NCI-H146 treated with DMSO at 0.1 percent for 48 hours (cell line): ENCODE results near the gene SPC25.

Experiments used
- DNase-seq: peaks from one replicate; lab custom pipeline; 2025; ENCODE audit not compliant: unreplicated experiment; lab: John Stamatoyannopoulos, UW

SPC25 gene

DNA sequence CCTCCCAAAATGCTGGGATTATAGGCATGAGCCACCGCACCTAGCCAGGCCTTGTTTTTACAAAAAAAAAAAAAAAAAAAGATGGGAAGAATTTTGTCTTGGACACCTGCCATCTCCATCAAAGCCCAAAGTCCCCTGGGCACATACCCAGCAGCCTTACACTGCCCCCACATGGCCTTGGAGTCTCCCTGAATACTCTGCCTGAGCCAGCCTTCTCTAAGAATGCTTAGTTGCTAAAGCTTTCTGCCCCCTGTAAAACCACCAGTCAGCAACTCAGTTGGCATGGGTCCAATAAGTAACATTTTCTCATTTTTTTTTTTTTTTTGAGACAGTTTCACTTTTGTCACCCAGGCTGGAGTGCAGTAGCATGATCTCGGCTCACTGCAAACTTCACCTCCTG lies 40.6 kb downstream of the SPC25 start:
- DNase-seq, result no peak

DNA sequence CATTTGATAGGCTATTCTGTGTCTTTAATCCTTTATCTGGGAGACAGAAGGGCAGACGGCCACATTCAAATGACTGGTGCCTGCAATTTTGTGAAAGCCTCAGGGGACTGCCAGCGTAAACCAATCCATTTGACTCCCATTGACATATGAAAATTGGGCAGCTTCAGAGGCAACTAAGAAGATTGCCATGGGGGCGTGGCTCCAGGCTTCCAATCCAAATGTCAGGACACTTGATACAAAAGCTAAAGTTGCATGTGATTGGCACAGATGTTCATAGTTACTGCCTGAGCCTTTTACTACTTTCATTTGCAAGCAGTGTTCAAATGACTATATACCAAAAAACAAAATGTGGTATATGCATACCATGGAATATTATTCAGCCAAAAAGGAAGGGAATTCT lies 42.0 kb downstream of the SPC25 start:
- DNase-seq, result no peak

DNA sequence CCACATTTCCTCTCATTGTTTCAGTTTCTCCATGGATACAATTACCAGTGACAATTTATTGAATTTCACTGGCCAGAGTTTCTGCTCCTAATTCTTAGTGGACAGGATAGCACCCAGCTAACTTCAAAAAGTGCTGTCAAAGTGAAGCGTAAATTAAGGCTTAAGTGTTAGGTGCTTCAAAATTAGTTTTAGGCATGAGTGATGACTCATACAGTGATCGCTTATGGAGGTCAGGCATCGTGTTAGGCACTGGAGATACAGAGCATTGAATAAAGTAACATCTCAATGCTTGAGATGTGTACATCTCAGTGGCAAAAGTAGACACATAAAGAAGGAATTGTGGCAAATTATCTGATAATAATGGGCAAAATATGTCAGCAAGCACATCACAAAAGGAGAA lies 47.0 kb downstream of the SPC25 start:
- no peak for DNase-seq

- DNase-seq, result no peak
Measured at GRCh38 chr2:168841445-168841844, 48.8 kb downstream of the SPC25 start.

- DNase-seq, result no peak
Measured at GRCh38 chr2:168835969-168836368, 54.3 kb downstream of the SPC25 start.

- no peak for DNase-seq
Measured at GRCh38 chr2:168831662-168832061, 58.6 kb downstream of the SPC25 start.

GRCh38 chr2:168830958-168831357 lies 59.3 kb downstream of the SPC25 start:
- DNase-seq, result no peak

DNA sequence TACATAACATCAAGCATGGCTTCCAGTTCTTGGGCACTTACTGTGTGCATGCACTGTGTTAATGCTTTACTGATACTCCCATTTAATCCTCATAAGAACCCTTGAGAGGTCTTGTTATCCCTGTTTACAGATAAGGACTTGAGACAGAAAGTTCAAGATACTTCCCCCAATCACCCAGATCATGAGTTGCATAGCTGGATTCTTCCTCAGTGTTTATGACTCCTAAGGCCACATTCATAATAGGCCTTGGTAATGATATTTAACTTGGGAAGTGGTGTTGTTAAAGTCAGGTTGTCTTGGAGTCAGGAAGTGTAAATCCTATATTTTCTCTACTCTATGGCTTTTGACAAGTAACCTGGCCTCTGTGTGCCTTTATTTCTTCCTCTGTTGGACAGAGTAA lies 65.1 kb downstream of the SPC25 start:
- no peak for DNase-seq

GRCh38 chr2:168821992-168822391 lies 68.2 kb downstream of the SPC25 start:
- DNase-seq, result no peak

DNA sequence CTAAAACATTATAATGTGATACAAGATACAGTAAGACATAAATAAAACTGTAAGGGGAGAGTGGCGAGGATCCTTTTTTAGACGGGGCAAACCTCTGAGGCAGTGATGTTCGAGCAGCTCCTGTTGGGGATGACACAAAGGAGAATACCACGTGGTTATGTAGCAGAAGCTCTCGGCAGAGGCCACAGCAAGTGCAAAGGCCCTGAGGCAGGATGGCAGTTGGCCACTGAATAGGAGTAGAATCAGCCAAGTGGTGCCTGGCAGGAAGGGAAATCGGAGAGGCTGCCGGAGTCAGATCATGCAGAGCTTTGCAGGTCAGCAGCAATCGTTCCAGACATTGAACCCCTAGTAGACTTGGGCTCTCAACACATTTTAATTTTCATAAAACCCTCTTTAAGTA lies 68.7 kb downstream of the SPC25 start:
- DNase-seq, result no peak
